ENCODE measurements around the gene LMTK3. TPM values are rescaled to one million over a fixed set of nuclear protein-coding genes. Genes with fewer than 3 reads are reported as not detected.
A peak's percentile ranks its signal among the peaks of the same experiment; 100 is the strongest.

The LMTK3 gene
- polyA plus RNA-seq, 1 of the 3 experiments (the other 2 are of a cell fraction): 3.2 TPM

GRCh38 chr19:48509467-48510194 lies 2.0 kb downstream of the LMTK3 start:
- no peaks in the 10 kb centered on the region for H3K36me3 ChIP-seq (replicated peaks in 1 of 2; ENCODE audit: control insufficient read depth in 1 of 2, insufficient read depth in 2 of 2, low read length in 1 of 2)
- no peak overlapping the region for H3K27ac ChIP-seq (ENCODE audit: low read depth in 2 of 2, low read length in 1 of 2)
- peaks cover 0 to 22% of the 10 kb centered on the region in 2 experiments; a peak in 1 of 4 replicates for H3K4me1 ChIP-seq (ENCODE audit: control insufficient read depth in 1 of 2, insufficient read depth in 2 of 2, low read depth in 1 of 2, low read length in 1 of 2)
- no peaks in the 10 kb centered on the region for H3K27me3 ChIP-seq (ENCODE audit: insufficient read depth)
- peaks cover 11% of the 10 kb centered on the region for H3F3A ChIP-seq (replicated peaks; ENCODE audit: insufficient read depth)
- H3K9ac ChIP-seq: no peak overlapping the region
- ChIA-PET CTCF (interaction anchor here (0.8 to 8.8 kb wide), 5 partner anchors 17 to 99 kb away, joined by 3 to 142 read pairs (median 3); no protein-coding TSS in a partner anchor), POLR2A (no interaction called here)
- WGBS (ENCODE audit: low lambda C conversion rate): 82% methylated on average over 11 of the region's 12 CpGs
- no peaks in the 10 kb centered on the region for H3K79me2 ChIP-seq (ENCODE audit: insufficient read depth)
- no peaks in the 10 kb centered on the region for H3K9me2 ChIP-seq
- no peak overlapping the region for H3K4me3 ChIP-seq (ENCODE audit: low read depth in 2 of 2, low read length in 1 of 2)
- H3K9me3 ChIP-seq: no peaks in the 10 kb centered on the region
- H2AFZ ChIP-seq (ENCODE audit: low read depth): no peak overlapping the region
- H3K4me2 ChIP-seq: peak overlapping the region; percentile 84; the same call in 1 of the 2 replicates
- no peak for DNase-seq
- no peaks in the 10 kb centered on the region for H4K20me1 ChIP-seq (ENCODE audit: insufficient read depth)
- no peak for TF ChIP-seq SIN3A (IDR thresholded peaks at IDR 0.05; ENCODE audit: borderline replicate concordance, low read depth, low read length)

- Histone ChIP-seq H3K4me2 (no peak overlapping the region), H3K9ac (no peak overlapping the region), H3K9me3 (no peaks in the 10 kb centered on the region), H4K20me1 (ENCODE audit: insufficient read depth) (no peaks in the 10 kb centered on the region), H3K4me3 (ENCODE audit: low read depth in 2 of 2, low read length in 1 of 2) (no peak overlapping the region), H3K27ac (ENCODE audit: low read depth in 2 of 2, low read length in 1 of 2) (no peak overlapping the region), H3K27me3 (ENCODE audit: insufficient read depth) (no peaks in the 10 kb centered on the region), H3K79me2 (ENCODE audit: insufficient read depth) (no peaks in the 10 kb centered on the region), H3K4me1 (ENCODE audit: control insufficient read depth in 1 of 2, insufficient read depth in 2 of 2, low read depth in 1 of 2, low read length in 1 of 2) (peaks cover 0 to 19% of the 10 kb centered on the region in 2 experiments; a peak in 1 of 4 replicates), H3K9me2 (no peaks in the 10 kb centered on the region), H3K36me3 (replicated peaks in 1 of 2; ENCODE audit: control insufficient read depth in 1 of 2, insufficient read depth in 2 of 2, low read length in 1 of 2) (no peaks in the 10 kb centered on the region), H2AFZ (ENCODE audit: low read depth) (no peak overlapping the region), H3F3A (replicated peaks; ENCODE audit: insufficient read depth) (peaks cover 11% of the 10 kb centered on the region)
- no peak for TF ChIP-seq FOSL2 (IDR thresholded peaks at IDR 0.05; ENCODE audit: borderline replicate concordance, low read depth)
- TF ChIP-seq TCF12 (IDR thresholded peaks at IDR 0.05): no peak
- TF ChIP-seq MAX (IDR thresholded peaks at IDR 0.05; ENCODE audit: low read depth): no peak
- TF ChIP-seq EP300 (IDR thresholded peaks at IDR 0.05; ENCODE audit: borderline replicate concordance in 1 of 2, low read depth in 1 of 2, low read length in 1 of 2): no peak
- DNase-seq: no peak
- ChIA-PET POLR2A (no interaction called here), CTCF (interaction anchor here (0.9 to 8.8 kb wide), 5 partner anchors 15 to 100 kb away, joined by 3 to 142 read pairs (median 3); no protein-coding TSS in a partner anchor)
- WGBS (ENCODE audit: low lambda C conversion rate): 96% methylated on average over 29 of the region's 32 CpGs
These were observed 2.8 kb downstream of the LMTK3 start for GRCh38 chr19:48508729-48509411.

- H3F3A ChIP-seq (replicated peaks; ENCODE audit: insufficient read depth): peaks cover 10% of the 10 kb centered on the region
- no peaks in the 10 kb centered on the region for H4K20me1 ChIP-seq (ENCODE audit: insufficient read depth)
- H3K4me2 ChIP-seq: no peak overlapping the region
- H3K27ac ChIP-seq (ENCODE audit: low read depth in 2 of 2, low read length in 1 of 2): no peak overlapping the region
- H3K27me3 ChIP-seq (ENCODE audit: insufficient read depth): no peaks in the 10 kb centered on the region
- POLR2A ChIA-PET: no interaction called here
- H3K4me1 ChIP-seq (ENCODE audit: control insufficient read depth in 1 of 2, insufficient read depth in 2 of 2, low read depth in 1 of 2, low read length in 1 of 2): peaks cover 0 to 16% of the 10 kb centered on the region in 2 experiments; a peak in 1 of 4 replicates
- TF ChIP-seq EZH2phosphoT487 (IDR thresholded peaks at IDR 0.05; ENCODE audit: borderline replicate concordance, low read depth) (no peak), IRF3 (IDR thresholded peaks at IDR 0.05; ENCODE audit: low read depth, low read length) (no peak), TAF1 (IDR thresholded peaks at IDR 0.05; ENCODE audit: borderline replicate concordance, low read depth, low read length) (no peak), GABPA (IDR thresholded peaks at IDR 0.05; ENCODE audit: low read depth) (no peak), NFIC (IDR thresholded peaks at IDR 0.05; ENCODE audit: borderline replicate concordance) (no peak), MAX (IDR thresholded peaks at IDR 0.05; ENCODE audit: low read depth) (no peak), YY1 (IDR thresholded peaks at IDR 0.05; ENCODE audit: low read depth) (no peak), RAD21 (IDR thresholded peaks at IDR 0.05; ENCODE audit: low read length) (no peak), RFX5 (IDR thresholded peaks at IDR 0.05; ENCODE audit: low read length) (no peak)
- WGBS (ENCODE audit: low lambda C conversion rate): 88% methylated on average over 7 of the region's 7 CpGs
- H3K9me3 ChIP-seq: no peaks in the 10 kb centered on the region
- no peak overlapping the region for H2AFZ ChIP-seq (ENCODE audit: low read depth)
- CTCF ChIA-PET: interaction anchor here (0.9 to 8.8 kb wide), 6 partner anchors 14 to 101 kb away, joined by 3 to 142 read pairs (median 4); no protein-coding TSS in a partner anchor
- no peaks in the 10 kb centered on the region for H3K36me3 ChIP-seq (replicated peaks in 1 of 2; ENCODE audit: control insufficient read depth in 1 of 2, insufficient read depth in 2 of 2, low read length in 1 of 2)
- H3K9me2 ChIP-seq: no peaks in the 10 kb centered on the region
- no peak overlapping the region for H3K9ac ChIP-seq
- H3K79me2 ChIP-seq (ENCODE audit: insufficient read depth): no peaks in the 10 kb centered on the region
- H3K4me3 ChIP-seq (ENCODE audit: low read depth in 2 of 2, low read length in 1 of 2): no peak overlapping the region
- DNase-seq: no peak
These were observed 3.7 kb downstream of the LMTK3 start for GRCh38 chr19:48507911-48508439.

Data from SK-N-SH (cell line).